Measurements from ENCODE around the gene ADRM1. TPM values are rescaled to one million over a fixed set of nuclear protein-coding genes. Genes with fewer than 3 reads are reported as not detected.

The ADRM1 gene
- total RNA-seq, 2 experiments from 2014 or later, result 110 to 115 TPM

DNA sequence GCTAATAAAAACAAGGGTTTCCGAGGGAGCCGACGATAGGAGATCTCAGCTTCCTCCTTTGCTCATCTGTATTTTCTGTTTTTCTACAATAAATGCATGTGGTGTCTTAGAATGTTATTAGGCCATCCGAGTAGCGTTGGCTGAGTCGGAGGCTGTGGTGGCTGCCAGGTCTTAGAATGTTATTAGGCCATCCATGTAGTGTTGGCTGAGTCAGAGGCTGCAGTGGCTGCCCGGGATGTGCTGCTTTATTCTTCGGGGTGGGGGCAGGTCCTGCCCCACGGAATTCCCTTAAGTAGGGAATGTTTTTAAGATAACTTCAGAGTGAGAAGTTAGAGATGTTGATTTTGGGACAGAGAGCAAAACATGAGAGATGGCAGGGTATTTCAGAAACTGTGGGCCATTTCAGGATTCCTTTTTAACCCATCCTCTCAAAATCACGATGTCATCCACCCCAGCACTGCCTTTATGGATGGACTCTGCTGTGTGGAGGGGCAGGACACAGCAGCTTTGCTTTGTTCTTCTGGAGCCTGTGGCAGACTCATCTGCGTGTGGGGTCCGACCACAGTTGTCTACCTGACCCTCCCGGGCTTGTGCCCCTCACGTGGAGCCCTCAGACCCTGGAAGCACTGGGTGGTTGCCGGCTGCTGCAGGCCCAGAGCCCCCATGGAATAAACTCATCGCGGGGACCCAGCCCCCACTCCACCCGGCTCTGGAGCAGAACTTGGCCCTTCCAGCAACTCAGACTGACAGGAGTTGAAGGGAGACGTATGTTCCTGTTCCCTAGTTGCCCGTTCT, 44.1 kb upstream of the ADRM1 start:
- H3K27ac Mint-ChIP-seq, result no peak overlapping the region
- DNase-seq (no peak), ATAC-seq (no peak)
- H3K4me1 Mint-ChIP-seq (ENCODE audit: low read depth), result peaks cover 4% of the 10 kb centered on the region
- no peaks in the 10 kb centered on the region for H3K27me3 Mint-ChIP-seq
- ChIA-PET POLR2A (no interaction called here), CTCF (no interaction called here)
- H3K9me3 Mint-ChIP-seq, result no peaks in the 10 kb centered on the region
- no peak overlapping the region for H3K4me3 Mint-ChIP-seq
- H3K36me3 Mint-ChIP-seq (ENCODE audit: low read depth), result peaks cover 3% of the 10 kb centered on the region
- TF ChIP-seq, protein P1, sequence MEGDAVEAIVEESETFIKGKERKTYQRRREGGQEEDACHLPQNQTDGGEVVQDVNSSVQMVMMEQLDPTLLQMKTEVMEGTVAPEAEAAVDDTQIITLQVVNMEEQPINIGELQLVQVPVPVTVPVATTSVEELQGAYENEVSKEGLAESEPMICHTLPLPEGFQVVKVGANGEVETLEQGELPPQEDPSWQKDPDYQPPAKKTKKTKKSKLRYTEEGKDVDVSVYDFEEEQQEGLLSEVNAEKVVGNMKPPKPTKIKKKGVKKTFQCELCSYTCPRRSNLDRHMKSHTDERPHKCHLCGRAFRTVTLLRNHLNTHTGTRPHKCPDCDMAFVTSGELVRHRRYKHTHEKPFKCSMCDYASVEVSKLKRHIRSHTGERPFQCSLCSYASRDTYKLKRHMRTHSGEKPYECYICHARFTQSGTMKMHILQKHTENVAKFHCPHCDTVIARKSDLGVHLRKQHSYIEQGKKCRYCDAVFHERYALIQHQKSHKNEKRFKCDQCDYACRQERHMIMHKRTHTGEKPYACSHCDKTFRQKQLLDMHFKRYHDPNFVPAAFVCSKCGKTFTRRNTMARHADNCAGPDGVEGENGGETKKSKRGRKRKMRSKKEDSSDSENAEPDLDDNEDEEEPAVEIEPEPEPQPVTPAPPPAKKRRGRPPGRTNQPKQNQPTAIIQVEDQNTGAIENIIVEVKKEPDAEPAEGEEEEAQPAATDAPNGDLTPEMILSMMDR (IDR thresholded peaks at IDR 0.05), result no peak
- intact Hi-C loops (cut with micrococcal nuclease), result no loop called here

DNA sequence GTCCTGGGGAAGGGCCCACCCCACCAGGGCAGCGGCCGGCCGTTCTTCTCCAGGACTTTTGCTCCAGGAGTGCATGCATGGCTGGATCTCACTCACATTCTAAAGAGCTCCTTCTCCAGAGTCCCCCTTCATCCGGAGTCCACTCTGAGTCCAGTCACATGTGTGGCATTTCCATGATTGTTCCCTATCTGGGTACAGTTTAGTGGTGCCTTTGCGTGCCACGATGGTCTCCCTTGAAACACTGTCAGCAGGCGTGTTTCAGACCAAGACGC, 43.6 kb upstream of the ADRM1 start:
- POLR2A ChIA-PET, result no interaction called here
- H3K4me3 Mint-ChIP-seq, result no peak overlapping the region
- H3K27me3 Mint-ChIP-seq, result no peaks in the 10 kb centered on the region
- intact Hi-C loops (cut with micrococcal nuclease), result no loop called here
- H3K9me3 Mint-ChIP-seq, result no peaks in the 10 kb centered on the region
- no peak for DNase-seq
- H3K4me1 Mint-ChIP-seq (ENCODE audit: low read depth), result peaks cover under 1% of the 10 kb centered on the region
- no peak for ATAC-seq
- TF ChIP-seq, protein P1 (IDR thresholded peaks at IDR 0.05), result no peak
- CTCF ChIA-PET, result no interaction called here
- H3K36me3 Mint-ChIP-seq (ENCODE audit: low read depth), result peaks cover 3% of the 10 kb centered on the region
- H3K27ac Mint-ChIP-seq, result no peak overlapping the region

DNA sequence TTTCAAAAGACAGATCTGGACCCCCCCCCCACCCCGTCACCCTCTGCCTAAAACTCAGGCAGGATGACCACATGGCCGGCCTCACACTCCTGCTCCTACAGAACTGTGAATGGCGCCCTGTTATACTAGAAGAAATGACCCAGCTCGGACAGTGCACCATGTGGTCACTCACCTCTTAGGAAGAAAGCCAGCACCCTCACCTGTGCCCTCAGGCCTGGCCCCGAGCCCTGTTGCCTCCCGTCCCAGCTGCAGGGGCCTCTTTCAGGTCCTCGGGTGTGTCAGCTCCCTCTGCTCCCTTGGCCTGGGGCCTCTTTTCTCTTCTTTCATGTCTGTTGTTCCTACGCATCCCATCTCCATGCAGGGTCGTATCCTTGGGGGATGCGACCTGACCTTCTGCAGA, 40.7 kb upstream of the ADRM1 start:
- POLR2A ChIA-PET, result no interaction called here
- TF ChIP-seq, protein P1 (IDR thresholded peaks at IDR 0.05), result no peak
- Mint-ChIP-seq H3K4me3 (no peak overlapping the region), H3K27ac (no peak overlapping the region), H3K4me1 (ENCODE audit: low read depth) (no peaks in the 10 kb centered on the region), H3K27me3 (no peaks in the 10 kb centered on the region), H3K36me3 (ENCODE audit: low read depth) (peaks cover 19% of the 10 kb centered on the region), H3K9me3 (no peaks in the 10 kb centered on the region)
- intact Hi-C loops (cut with micrococcal nuclease), result no loop called here
- DNase-seq, result no peak
- no peak for ATAC-seq
- CTCF ChIA-PET, result interaction anchor here (1.1 kb wide), 1 partner anchor 20 kb away, joined by 3 read pairs; no protein-coding TSS in a partner anchor

DNA sequence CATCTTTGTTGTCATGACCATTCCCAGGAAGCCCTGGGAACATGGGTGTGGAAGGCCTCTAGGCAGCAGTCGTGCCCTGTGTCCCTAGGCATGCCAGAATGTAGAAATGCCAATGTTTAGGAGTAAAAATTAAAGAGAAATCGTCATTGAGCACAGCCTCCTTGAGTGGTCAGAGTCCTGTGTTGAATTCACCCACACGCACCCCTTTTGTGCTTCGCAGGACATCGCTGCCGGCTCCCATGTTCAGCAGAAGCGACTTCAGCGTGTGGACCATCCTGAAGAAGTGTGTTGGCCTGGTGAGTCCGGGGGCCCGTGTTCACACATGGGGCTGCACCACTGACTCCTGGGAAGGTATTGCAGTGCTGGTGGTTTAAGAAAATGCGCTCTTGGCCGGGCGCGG, 39.4 kb upstream of the ADRM1 start:
- Mint-ChIP-seq H3K9me3 (no peaks in the 10 kb centered on the region), H3K36me3 (ENCODE audit: low read depth) (peaks cover 23% of the 10 kb centered on the region), H3K27ac (no peak overlapping the region), H3K27me3 (no peaks in the 10 kb centered on the region), H3K4me1 (ENCODE audit: low read depth) (no peaks in the 10 kb centered on the region), H3K4me3 (no peak overlapping the region)
- no peak for DNase-seq
- ATAC-seq, result no peak
- POLR2A ChIA-PET, result interaction anchor here (0.6 kb wide), 1 partner anchor 79 kb away, joined by 3 read pairs; no protein-coding TSS in a partner anchor
- CTCF ChIA-PET, result no interaction called here
- TF ChIP-seq, protein P1 (IDR thresholded peaks at IDR 0.05), result no peak
- intact Hi-C loops (cut with micrococcal nuclease), result no loop called here

DNA sequence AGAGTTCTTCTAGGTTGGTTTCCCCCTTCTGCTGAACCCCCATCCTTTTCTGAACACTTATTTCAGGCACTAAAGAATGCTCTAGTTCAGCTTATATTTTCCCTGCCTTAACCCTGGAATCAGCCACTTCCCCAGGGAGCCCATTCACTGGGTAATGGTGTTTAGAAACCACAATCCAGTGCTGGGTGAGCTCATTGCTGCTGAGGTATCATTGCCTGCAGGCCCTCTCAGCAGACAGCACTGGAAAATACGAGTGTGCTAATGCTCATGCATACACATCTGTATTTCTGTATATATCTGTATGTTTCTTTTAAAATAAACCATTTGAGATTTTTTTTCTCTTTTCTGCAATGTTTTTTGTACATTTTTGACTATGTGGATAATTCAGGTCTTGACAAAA, 37.4 kb upstream of the ADRM1 start:
- ChIA-PET CTCF (no interaction called here), POLR2A (no interaction called here)
- no peak for DNase-seq
- H3K9me3 Mint-ChIP-seq, result no peaks in the 10 kb centered on the region
- ATAC-seq, result no peak
- intact Hi-C loops (cut with micrococcal nuclease), result no loop called here
- no peak overlapping the region for H3K4me3 Mint-ChIP-seq
- H3K36me3 Mint-ChIP-seq (ENCODE audit: low read depth), result peaks cover 23% of the 10 kb centered on the region
- H3K4me1 Mint-ChIP-seq (ENCODE audit: low read depth), result no peaks in the 10 kb centered on the region
- H3K27me3 Mint-ChIP-seq, result no peaks in the 10 kb centered on the region
- TF ChIP-seq, protein P1 (IDR thresholded peaks at IDR 0.05), result no peak
- no peak overlapping the region for H3K27ac Mint-ChIP-seq
